Heart left ventricle (tissue), 16 donors: ENCODE results near the gene ELOVL2. TPM values are rescaled to one million over a fixed set of nuclear protein-coding genes. Genes with fewer than 3 reads are reported as not detected.

Experiments used
- ATAC-seq, 4 donors: fragments of 200-7000 bp; cut with Tn5 transposase; one replicate each; pipeline ENCODE4 v1.9.1; 2020 to 2022; ENCODE audit warnings: moderate library complexity in 4 of 4, mild to moderate bottlenecking in 3 of 4, moderate number of reproducible peaks in 1 of 4
- DNase-seq, 5 donors: peaks; one replicate each; pipeline ENCODE4 v3.0.0-alpha.2; 2020
- H3K27ac ChIP-seq, 12 donors: fragments of 200-600 bp; sonication (generic) in 4 of 12; one replicate each; pipeline versions ENCODE4 v1.5.0 to v1.8.0; 2016 to 2022; ENCODE audit warnings: mild to moderate bottlenecking in 2 of 12
- H3K27me3 ChIP-seq, 9 donors: fragments of 200-600 bp; sonication (generic) in 2 of 9; one replicate each; pipeline versions ENCODE4 v1.5.1 to v1.8.0; 2016 to 2022; ENCODE audit warnings: mild to moderate bottlenecking in 3 of 9
- H3K36me3 ChIP-seq, 9 donors: fragments of 200-600 bp; sonication (generic) in 2 of 9; one replicate each; pipeline versions ENCODE4 v1.5.0 to v1.8.0; 2018 to 2022; ENCODE audit warnings: mild to moderate bottlenecking in 2 of 9
- H3K4me1 ChIP-seq, 12 donors: fragments of 200-600 bp; sonication (generic) in 4 of 12; one replicate each; pipeline versions ENCODE4 v1.5.0 to v1.8.0; 2016 to 2022; ENCODE audit warnings: mild to moderate bottlenecking in 3 of 12
- H3K4me3 ChIP-seq, 12 donors: fragments of 200-600 bp; sonication (generic) in 4 of 12; one replicate each; pipeline versions ENCODE4 v1.5.0 to v1.8.0; 2017 to 2022; ENCODE audit warnings: mild to moderate bottlenecking in 9 of 12, moderate library complexity in 4 of 12
- H3K9me3 ChIP-seq, 12 donors: fragments of 200-600 bp; sonication (generic) in 4 of 12; one replicate each; pipeline versions ENCODE4 v1.5.0 to v1.8.0; 2016 to 2022; ENCODE audit warnings: mild to moderate bottlenecking in 1 of 12
- CTCF ChIP-seq, 12 donors: fragments of 200-600 bp; sonication (generic) in 4 of 12; IDR thresholded peaks; one replicate each; pipeline versions ENCODE4 v1.5.0 to v1.8.0; 2018 to 2022; ENCODE audit warnings: antibody characterized with exemption in 12 of 12, mild to moderate bottlenecking in 5 of 12
- POLR2A ChIP-seq, 2 donors: fragments of 450-650 bp; IDR thresholded peaks; one replicate each; pipeline ENCODE4 v1.6.1; 2017; ENCODE audit warnings: antibody characterized with exemption in 2 of 2, mild to moderate bottlenecking in 2 of 2, moderate library complexity in 2 of 2
- WGBS, 4 donors: extraction: QIAGEN DNeasy Blood & Tissue Kit in 2 of 4; methylation state at CpG; one replicate each; pipeline versions ENCODE4 v1.1.5 to v1.1.7; 2013 to 2018; 5-methylcytosine and 5-hydroxymethylcytosine counted together
- intact Hi-C, 10 donors: fragments of 100-400 bp; cut with DNase I; formaldehyde crosslinking; loops; one replicate each; pipeline versions ENCODE4 v1.11.1 to v1.14.2; 2022
- polyA plus RNA-seq, 2 donors: library from polyadenylated mRNA; stranded (reverse); fragments of 200-250 nt; gene quantifications; one replicate each; pipeline ENCODE4 v1.2.3, GENCODE V29; 2013
- total RNA-seq, 9 donors: library from RNA; depleted of rRNA in 2 of 9; stranded (reverse); fragments of >200 nt in 2 of 9; fragmentation: NEBNext Ultra II Directional in 3 of 9; extraction: Animal tissue kit (Norgen Biotek cat#: 25700) in 3 of 9; gene quantifications; one replicate each; pipeline versions ENCODE4 v1.1.0 to v1.2.4, GENCODE V29; 2016 to 2023
- donor health status: ischemic (EF 13 %, LVEDD 7.1; RV severe dilation, severe dysfunction).
- donor health status: healthy with polysubstance abuse.
- donor health status: DM: no; HTN: yes; CAD: no.
- donor health status: DM: no; HTN: no; CAD: no.
- donor health status: ischemic (EF 25% LVEDD 6.9; RV normal size, moderate dysfunction).
- donor health status: ischemic (EF 25% LVEDD 5.7; RV mildly dilated, moderate dysfunction).
- donor health status: healthy.
- donor health status: DM: yes; HTN: yes; CAD: no.
- donor health status: ischemic (EF 35%, LVEDD 5.7; RV mildly dilated, moderate dysfunction).
- donor health status: nonischemic (EF 11% LVEDD 7.7; RV severe dilation, severe dysfunction).
- donor health status: DM: yes; HTN: yes; CAD: no.
- donor health status: PGD.
- donor health status: ischemic (EF 29% LVEDD 5.4; RV normal size, mild dysfunction).
- donor health status: nonischemic (EF 23%, LVEDD 6.1; RV moderate dilation, normal function).

Gene ELOVL2
- total and polyA plus RNA-seq, 11 donors = 1.1 to 6.1 (median 1.6) TPM

GRCh38 chr6:11002176-11002575, 41.9 kb downstream of the ELOVL2 start:
- 83 to 96% (median 93%) methylated on average over 2 of the region's 2 CpGs for WGBS, 4 donors
- intact Hi-C loops = loop anchor here in 1 of 10 donors (5.0 kb wide), 1 partner anchor 40 kb away; the partner anchor contains the start of gene ELOVL2

GRCh38 chr6:10999994-11000393, 44.1 kb downstream of the ELOVL2 start:
- Histone ChIP-seq H3K4me3 (no peak overlapping the region), H3K36me3 (no peaks in the 10 kb centered on the region), H3K27me3 (no peaks in the 10 kb centered on the region), H3K9me3 (no peaks in the 10 kb centered on the region), H3K27ac (peak overlapping the region in 5 of 12 donors; percentile 13 to 56 (median 29)), H3K4me1 (peaks cover 0 to 15% (median 0%) of the 10 kb centered on the region in 12 donors)
- DNase-seq (no peak), ATAC-seq (peak in 2 of 4 donors; percentile 53 to 63)
- WGBS, 4 donors = 34 to 62% (median 48%) methylated on average over 2 of the region's 2 CpGs
- no peak for TF ChIP-seq POLR2A (IDR thresholded peaks at IDR 0.05)
- TF ChIP-seq CTCF (IDR thresholded peaks at IDR 0.05) = no peak
- intact Hi-C loops = loop anchor here in 1 of 10 donors (5.0 kb wide), 1 partner anchor 42 kb away; the partner anchor contains the start of gene ELOVL2

More at GRCh38 chr6:11002176-11002575, 41.9 kb downstream of the ELOVL2 start:
- Histone ChIP-seq H3K36me3 (no peaks in the 10 kb centered on the region), H3K4me1 (peaks cover 0 to 15% (median 0%) of the 10 kb centered on the region in 12 donors), H3K27me3 (no peaks in the 10 kb centered on the region), H3K4me3 (no peak overlapping the region), H3K27ac (no peak overlapping the region), H3K9me3 (no peaks in the 10 kb centered on the region)
- no peak for DNase-seq
- ATAC-seq = no peak
- no peak for TF ChIP-seq CTCF (IDR thresholded peaks at IDR 0.05)
- TF ChIP-seq POLR2A (IDR thresholded peaks at IDR 0.05) = no peak

GRCh38 chr6:10995114-10995707, 48.9 kb downstream of the ELOVL2 start:
- Histone ChIP-seq H3K4me3 (no peak overlapping the region), H3K27ac (no peak overlapping the region), H3K4me1 (peaks cover 0 to 8% (median 0%) of the 10 kb centered on the region in 12 donors), H3K9me3 (no peaks in the 10 kb centered on the region), H3K27me3 (peaks cover 0 to 3% (median 0%) of the 10 kb centered on the region in 9 donors), H3K36me3 (no peaks in the 10 kb centered on the region)
- WGBS, 4 donors = 53 to 71% (median 61%) methylated on average over 4 of the region's 4 CpGs
- no peak for TF ChIP-seq POLR2A (IDR thresholded peaks at IDR 0.05)
- TF ChIP-seq CTCF (IDR thresholded peaks at IDR 0.05) = no peak
- intact Hi-C loops = no loop called here
- peak in 1 of 5 donors; percentile 41 for DNase-seq
- no peak for ATAC-seq

GRCh38 chr6:10993896-10994295, 50.2 kb downstream of the ELOVL2 start:
- H3K4me1 ChIP-seq = no peaks in the 10 kb centered on the region
- no peak for DNase-seq
- TF ChIP-seq POLR2A (IDR thresholded peaks at IDR 0.05) (no peak), CTCF (IDR thresholded peaks at IDR 0.05) (no peak)
- no peaks in the 10 kb centered on the region for H3K36me3 ChIP-seq
- no peaks in the 10 kb centered on the region for H3K9me3 ChIP-seq
- no peak overlapping the region for H3K4me3 ChIP-seq
- 93 to 97% (median 95%) methylated on average over 8 of the region's 8 CpGs for WGBS, 4 donors
- intact Hi-C loops = no loop called here
- H3K27me3 ChIP-seq = peaks cover 0 to 3% (median 0%) of the 10 kb centered on the region in 9 donors
- no peak for ATAC-seq
- no peak overlapping the region for H3K27ac ChIP-seq
